ENCODE data around the gene KLHL29. TPM values are rescaled to one million over a fixed set of nuclear protein-coding genes. Genes with fewer than 3 reads are reported as not detected.

The KLHL29 gene
- total and polyA plus RNA-seq, 9 donors: 3.0 to 6.6 (median 3.9) TPM

- WGBS, 3 donors: 95 to 97% (median 96%) methylated on average over 8 of the region's 8 CpGs
- intact Hi-C loops (cut with DNase I): no loop called here
- no peaks in the 10 kb centered on the region for H3K36me3 ChIP-seq
- no peak overlapping the region for H3K27ac ChIP-seq
- H3K9me3 ChIP-seq: no peaks in the 10 kb centered on the region
- TF ChIP-seq, protein P1, sequence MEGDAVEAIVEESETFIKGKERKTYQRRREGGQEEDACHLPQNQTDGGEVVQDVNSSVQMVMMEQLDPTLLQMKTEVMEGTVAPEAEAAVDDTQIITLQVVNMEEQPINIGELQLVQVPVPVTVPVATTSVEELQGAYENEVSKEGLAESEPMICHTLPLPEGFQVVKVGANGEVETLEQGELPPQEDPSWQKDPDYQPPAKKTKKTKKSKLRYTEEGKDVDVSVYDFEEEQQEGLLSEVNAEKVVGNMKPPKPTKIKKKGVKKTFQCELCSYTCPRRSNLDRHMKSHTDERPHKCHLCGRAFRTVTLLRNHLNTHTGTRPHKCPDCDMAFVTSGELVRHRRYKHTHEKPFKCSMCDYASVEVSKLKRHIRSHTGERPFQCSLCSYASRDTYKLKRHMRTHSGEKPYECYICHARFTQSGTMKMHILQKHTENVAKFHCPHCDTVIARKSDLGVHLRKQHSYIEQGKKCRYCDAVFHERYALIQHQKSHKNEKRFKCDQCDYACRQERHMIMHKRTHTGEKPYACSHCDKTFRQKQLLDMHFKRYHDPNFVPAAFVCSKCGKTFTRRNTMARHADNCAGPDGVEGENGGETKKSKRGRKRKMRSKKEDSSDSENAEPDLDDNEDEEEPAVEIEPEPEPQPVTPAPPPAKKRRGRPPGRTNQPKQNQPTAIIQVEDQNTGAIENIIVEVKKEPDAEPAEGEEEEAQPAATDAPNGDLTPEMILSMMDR (IDR thresholded peaks at IDR 0.05): no peak
- TF ChIP-seq EP300 (IDR thresholded peaks at IDR 0.05): no peak
- no peak for TF ChIP-seq POLR2A (IDR thresholded peaks at IDR 0.05)
- no peak overlapping the region for H3K4me3 ChIP-seq
- H3K4me1 ChIP-seq (ENCODE audit: insufficient read depth): peaks cover 14% of the 10 kb centered on the region
- no peaks in the 10 kb centered on the region for H3K27me3 ChIP-seq
- DNase-seq: no peak
These were observed 324.3 kb downstream of the KLHL29 start for GRCh38 chr2:23709311-23709710.

- peak; percentile 61 to 78 (median 70) for DNase-seq
- 39 to 49% (median 44%) methylated on average over 7 of the region's 7 CpGs for WGBS, 3 donors
- no peaks in the 10 kb centered on the region for H3K27me3 ChIP-seq
- no peaks in the 10 kb centered on the region for H3K9me3 ChIP-seq
- TF ChIP-seq EP300 (IDR thresholded peaks at IDR 0.05) (no peak), POLR2A (IDR thresholded peaks at IDR 0.05) (no peak)
- TF ChIP-seq, protein P1 (IDR thresholded peaks at IDR 0.05): no peak
- peaks cover 10% of the 10 kb centered on the region for H3K4me1 ChIP-seq (ENCODE audit: insufficient read depth)
- no peak overlapping the region for H3K4me3 ChIP-seq
- no peaks in the 10 kb centered on the region for H3K36me3 ChIP-seq
- intact Hi-C loops (cut with DNase I): no loop called here
- H3K27ac ChIP-seq: peak overlapping the region in 1 of 2 donors; percentile 59
These were observed 327.2 kb downstream of the KLHL29 start for GRCh38 chr2:23711979-23712755.

GRCh38 chr2:23712756-23713151 lies 327.8 kb downstream of the KLHL29 start:
- Histone ChIP-seq H3K27ac (peak overlapping the region in 1 of 2 donors; percentile 59), H3K4me3 (no peak overlapping the region), H3K4me1 (ENCODE audit: insufficient read depth) (peaks cover 7% of the 10 kb centered on the region), H3K36me3 (no peaks in the 10 kb centered on the region), H3K27me3 (no peaks in the 10 kb centered on the region), H3K9me3 (no peaks in the 10 kb centered on the region)
- WGBS, 3 donors: 46 to 63% (median 51%) methylated on average over 2 of the region's 2 CpGs
- TF ChIP-seq EP300 (IDR thresholded peaks at IDR 0.05) (no peak), POLR2A (IDR thresholded peaks at IDR 0.05) (no peak)
- TF ChIP-seq, protein P1 (IDR thresholded peaks at IDR 0.05): no peak
- DNase-seq: no peak
- intact Hi-C loops (cut with DNase I): no loop called here

DNA sequence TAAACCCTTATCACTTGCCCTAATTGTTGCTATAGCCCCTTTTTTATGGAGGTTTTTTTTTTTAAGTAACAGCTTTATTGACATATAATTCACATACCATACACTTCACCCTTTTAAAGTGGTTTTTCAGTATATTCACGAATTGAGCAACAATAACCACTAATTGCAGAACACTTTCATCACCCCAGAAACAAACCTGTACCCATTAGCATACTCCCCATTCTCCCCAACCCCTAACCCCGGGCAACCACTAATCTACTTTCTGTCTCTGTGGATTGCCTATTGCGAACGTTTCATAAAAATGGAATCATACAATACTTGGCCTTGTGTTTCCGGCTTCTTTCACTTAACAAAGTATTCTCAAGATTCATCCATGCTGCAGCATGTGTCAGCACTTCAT lies 328.4 kb downstream of the KLHL29 start:
- intact Hi-C loops (cut with DNase I): no loop called here
- Histone ChIP-seq H3K9me3 (no peaks in the 10 kb centered on the region), H3K27ac (no peak overlapping the region), H3K4me3 (no peak overlapping the region), H3K4me1 (ENCODE audit: insufficient read depth) (peaks cover 6% of the 10 kb centered on the region), H3K27me3 (no peaks in the 10 kb centered on the region), H3K36me3 (no peaks in the 10 kb centered on the region)
- TF ChIP-seq POLR2A (IDR thresholded peaks at IDR 0.05) (no peak), EP300 (IDR thresholded peaks at IDR 0.05) (no peak)
- TF ChIP-seq, protein P1 (IDR thresholded peaks at IDR 0.05): no peak
- no peak for DNase-seq
- WGBS, 3 donors: 85 to 91% (median 88%) methylated on average over 5 of the region's 5 CpGs

Measured in ovary (tissue), 9 donors.